Right lobe of liver (tissue), 6 donors: ENCODE measurements around the gene NR1D2. TPM values are rescaled to one million over a fixed set of nuclear protein-coding genes. Genes with fewer than 3 reads are reported as not detected.

Experiments used
- ATAC-seq, 4 donors: fragments of 200-7000 bp; cut with Tn5 transposase; one replicate each; pipeline ENCODE4 v1.9.1; 2020; ENCODE audit warnings: mild to moderate bottlenecking in 4 of 4, moderate library complexity in 4 of 4
- DNase-seq, 3 donors: peaks; one replicate each; pipeline ENCODE4 v3.0.0-alpha.2; 2020
- H3K27ac ChIP-seq, 3 donors: fragments of 200-600 bp; one replicate each; pipeline ENCODE4 v1.8.0; 2022
- H3K27me3 ChIP-seq, 2 donors: fragments of 200-600 bp; one replicate each; pipeline ENCODE4 v1.8.0; 2022
- H3K36me3 ChIP-seq, 4 donors: fragments of 200-600 bp; sonication (generic) in 1 of 4; one replicate each; pipeline versions ENCODE4 v1.5.1 to v1.8.0; 2017 to 2022; ENCODE audit warnings: control low read depth in 1 of 4
- H3K4me1 ChIP-seq, 4 donors: fragments of 200-600 bp; sonication (generic) in 1 of 4; one replicate each; pipeline versions ENCODE4 v1.5.1 to v1.8.0; 2017 to 2022; ENCODE audit warnings: control low read depth in 1 of 4
- H3K4me3 ChIP-seq, 3 donors: fragments of 200-600 bp; one replicate each; pipeline ENCODE4 v1.8.0; 2022
- H3K9me3 ChIP-seq, 4 donors: fragments of 200-600 bp; sonication (generic) in 1 of 4; one replicate each; pipeline versions ENCODE4 v1.5.1 to v1.8.0; 2017 to 2022; ENCODE audit warnings: control low read depth in 1 of 4
- POLR2A ChIP-seq: fragments of 450-650 bp; IDR thresholded peaks from one replicate; pipeline ENCODE4 v1.6.1; 2017; ENCODE audit warnings: antibody characterized with exemption, mild to moderate bottlenecking
- WGBS: methylation state at CpG from one replicate; pipeline ENCODE4 v1.1.6; 2018; ENCODE audit warnings: low coverage, low lambda C conversion rate; ENCODE audit not compliant: insufficient coverage; ENCODE audit errors: missing lambda C conversion rate; 5-methylcytosine and 5-hydroxymethylcytosine counted together
- intact Hi-C, 2 donors: fragments of 100-400 bp; cut with DNase I; formaldehyde crosslinking; loops; one replicate each; pipeline versions ENCODE4 v1.11.2 to v1.14.1; 2022
- total RNA-seq, 6 experiments: library from RNA; depleted of rRNA in 2 of 6; stranded (reverse); fragments of >200 nt in 2 of 6; fragmentation: NEBNext Ultra II Directional in 3 of 6; extraction: Animal tissue kit (Norgen Biotek cat#: 25700) in 3 of 6; gene quantifications; one replicate each; pipeline versions ENCODE4 v1.1.0 to v1.2.4, GENCODE V29; 2016 to 2023
- TF ChIP-seq, protein P1 (sequence below), 4 donors: fragments of 200-600 bp in 3 of 4; fragments of 450-650 bp in 1 of 4; IDR thresholded peaks; one replicate each; pipeline versions ENCODE4 v1.5.1 to v1.8.0; 2016 to 2022; ENCODE audit warnings: antibody characterized with exemption in 4 of 4, mild to moderate bottlenecking in 2 of 4
- donor health status: DM: no; HTN: yes; CAD: no.
- donor health status: DM: no; HTN: no; CAD: no.
- donor health status: DM: no; HTN: no; CAD: no.
- donor health status: DM: no; HTN: yes; CAD: no.
- donor health status: DM: no; HTN: yes; CAD: no.

Gene NR1D2
- total RNA-seq, 6 experiments from 2014 or later, result 13.0 to 34.8 (median 18.2) TPM

DNA sequence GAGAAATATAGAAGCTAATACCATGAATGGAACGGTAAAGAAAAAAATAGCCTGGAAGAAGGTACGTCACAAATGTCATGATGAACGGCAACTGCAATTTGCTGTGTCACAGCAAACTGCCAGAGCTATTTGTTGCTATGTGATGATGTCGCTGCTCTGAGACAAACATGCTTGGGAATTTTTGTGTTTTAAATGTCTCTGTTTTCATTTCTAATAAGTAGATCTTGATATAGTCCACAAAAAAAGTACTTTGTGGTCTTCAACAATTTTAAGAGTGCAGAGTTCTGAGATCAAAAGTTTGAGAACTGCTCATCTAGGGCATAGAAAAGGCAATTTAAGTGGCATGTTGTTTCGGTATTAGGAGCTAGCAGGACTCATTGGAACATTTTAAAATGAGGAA, 4.3 kb upstream of the NR1D2 start:
- H3K36me3 ChIP-seq, result no peaks in the 10 kb centered on the region
- ATAC-seq (no peak), DNase-seq (no peak)
- no peaks in the 10 kb centered on the region for H3K9me3 ChIP-seq
- no peak overlapping the region for H3K4me3 ChIP-seq
- no peaks in the 10 kb centered on the region for H3K27me3 ChIP-seq
- no peak overlapping the region for H3K27ac ChIP-seq
- intact Hi-C loops, result no loop called here
- 85% methylated on average over 5 of the region's 5 CpGs for WGBS
- H3K4me1 ChIP-seq, result no peaks in the 10 kb centered on the region
- TF ChIP-seq, protein P1, sequence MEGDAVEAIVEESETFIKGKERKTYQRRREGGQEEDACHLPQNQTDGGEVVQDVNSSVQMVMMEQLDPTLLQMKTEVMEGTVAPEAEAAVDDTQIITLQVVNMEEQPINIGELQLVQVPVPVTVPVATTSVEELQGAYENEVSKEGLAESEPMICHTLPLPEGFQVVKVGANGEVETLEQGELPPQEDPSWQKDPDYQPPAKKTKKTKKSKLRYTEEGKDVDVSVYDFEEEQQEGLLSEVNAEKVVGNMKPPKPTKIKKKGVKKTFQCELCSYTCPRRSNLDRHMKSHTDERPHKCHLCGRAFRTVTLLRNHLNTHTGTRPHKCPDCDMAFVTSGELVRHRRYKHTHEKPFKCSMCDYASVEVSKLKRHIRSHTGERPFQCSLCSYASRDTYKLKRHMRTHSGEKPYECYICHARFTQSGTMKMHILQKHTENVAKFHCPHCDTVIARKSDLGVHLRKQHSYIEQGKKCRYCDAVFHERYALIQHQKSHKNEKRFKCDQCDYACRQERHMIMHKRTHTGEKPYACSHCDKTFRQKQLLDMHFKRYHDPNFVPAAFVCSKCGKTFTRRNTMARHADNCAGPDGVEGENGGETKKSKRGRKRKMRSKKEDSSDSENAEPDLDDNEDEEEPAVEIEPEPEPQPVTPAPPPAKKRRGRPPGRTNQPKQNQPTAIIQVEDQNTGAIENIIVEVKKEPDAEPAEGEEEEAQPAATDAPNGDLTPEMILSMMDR (IDR thresholded peaks at IDR 0.05), result no peak
- no peak for TF ChIP-seq POLR2A

DNA sequence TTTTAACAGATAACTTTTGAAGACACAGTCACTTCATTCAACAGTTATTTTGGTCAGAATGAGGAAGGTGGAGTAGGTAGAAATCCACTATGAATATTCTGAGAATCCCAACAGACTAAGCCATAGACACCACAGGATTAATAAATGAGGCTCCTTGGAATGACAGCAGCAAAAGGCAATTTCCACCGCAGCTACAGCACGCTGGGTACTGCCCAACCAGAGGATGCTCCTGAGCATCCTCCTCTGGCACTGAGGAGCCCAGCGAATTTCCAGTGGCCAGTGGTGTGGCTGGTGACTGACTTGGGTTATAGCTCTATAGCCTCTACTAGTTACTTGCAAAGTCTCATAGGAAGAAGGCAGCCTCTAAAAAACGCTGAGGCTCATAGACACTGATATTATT, 3.6 kb upstream of the NR1D2 start:
- ATAC-seq (no peak), DNase-seq (no peak)
- Histone ChIP-seq H3K9me3 (no peaks in the 10 kb centered on the region), H3K4me1 (peaks cover 0 to under 1% (median 0%) of the 10 kb centered on the region in 4 donors), H3K27ac (no peak overlapping the region), H3K4me3 (no peak overlapping the region), H3K36me3 (no peaks in the 10 kb centered on the region), H3K27me3 (no peaks in the 10 kb centered on the region)
- 88% methylated on average over 4 of the region's 4 CpGs for WGBS
- intact Hi-C loops, result no loop called here
- no peak for TF ChIP-seq POLR2A
- TF ChIP-seq, protein P1 (IDR thresholded peaks at IDR 0.05), result no peak

DNA sequence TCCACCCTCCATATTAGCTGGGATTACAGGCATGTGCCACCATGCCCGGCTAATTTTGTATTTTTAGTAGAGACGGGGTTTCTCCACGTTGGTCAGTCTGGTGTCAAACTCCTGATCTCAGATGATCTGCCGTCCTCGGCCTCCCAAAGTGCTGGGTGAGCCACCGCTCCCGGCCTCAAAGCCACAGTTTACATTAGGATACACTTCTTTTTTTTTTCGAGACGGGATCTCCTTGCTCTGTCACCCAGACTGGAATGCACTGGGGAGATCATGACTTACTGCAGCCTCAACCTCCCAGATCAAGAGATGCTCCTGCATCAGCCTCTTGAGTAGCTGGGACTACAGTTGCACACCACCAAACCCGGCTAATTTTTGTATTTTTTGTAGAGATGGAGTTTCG, 2.5 kb upstream of the NR1D2 start:
- no peak for ATAC-seq
- intact Hi-C loops, result no loop called here
- peaks cover 0 to 12% (median 6%) of the 10 kb centered on the region in 4 donors for H3K4me1 ChIP-seq
- H3K27me3 ChIP-seq, result no peaks in the 10 kb centered on the region
- H3K9me3 ChIP-seq, result no peaks in the 10 kb centered on the region
- DNase-seq, result no peak
- TF ChIP-seq, protein P1 (IDR thresholded peaks at IDR 0.05), result no peak
- no peak for TF ChIP-seq POLR2A
- H3K27ac ChIP-seq, result no peak overlapping the region
- 85% methylated on average over 7 of the region's 11 CpGs for WGBS
- no peaks in the 10 kb centered on the region for H3K36me3 ChIP-seq
- no peak overlapping the region for H3K4me3 ChIP-seq

DNA sequence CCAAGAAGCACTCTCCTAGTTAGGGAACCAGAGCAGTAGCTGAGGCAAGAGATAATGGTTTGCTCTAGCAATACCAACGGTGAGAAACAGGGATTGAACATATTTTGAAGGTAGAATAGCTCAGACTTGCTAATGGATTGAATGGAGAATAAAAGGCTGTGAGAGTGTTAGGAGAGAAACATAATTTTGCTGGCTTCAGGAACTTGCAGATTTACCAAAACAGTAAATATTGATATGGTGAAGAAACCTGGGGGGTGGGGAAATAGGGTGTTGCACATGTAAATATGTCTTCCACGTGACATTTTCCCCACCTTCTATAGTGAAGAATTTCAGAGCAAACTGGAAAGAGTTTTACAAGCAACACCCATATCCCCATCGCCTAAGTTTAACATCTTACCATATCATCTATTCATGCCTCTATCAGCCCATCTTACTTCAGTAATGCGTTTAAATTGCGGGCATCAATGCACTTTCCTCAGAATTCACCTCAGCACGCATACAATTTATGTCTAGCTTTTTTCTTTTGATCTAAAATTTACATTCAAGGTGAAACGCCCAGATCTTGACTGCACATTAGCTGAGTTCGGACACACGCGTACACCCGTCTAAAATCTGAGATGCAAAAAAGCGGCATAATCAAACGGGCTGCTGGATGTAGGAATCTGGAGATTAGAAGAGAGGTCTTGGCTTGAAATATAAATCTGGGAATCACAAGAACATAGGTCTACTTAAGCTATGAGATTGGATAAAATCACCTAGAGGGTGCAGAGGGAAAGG, 891 bp upstream of the NR1D2 start:
- H3K27ac ChIP-seq, result peak overlapping the region; percentile 92 to 100 (median 96)
- ATAC-seq, result no peak
- TF ChIP-seq POLR2A, result no peak
- TF ChIP-seq, protein P1 (IDR thresholded peaks at IDR 0.05), result no peak
- intact Hi-C loops, result no loop called here
- H3K36me3 ChIP-seq, result no peaks in the 10 kb centered on the region
- 8% methylated on average over 13 of the region's 13 CpGs for WGBS
- DNase-seq, result no peak
- peaks cover 0 to 28% (median 10%) of the 10 kb centered on the region in 4 donors for H3K4me1 ChIP-seq
- H3K27me3 ChIP-seq, result no peaks in the 10 kb centered on the region
- no peaks in the 10 kb centered on the region for H3K9me3 ChIP-seq
- peak overlapping the region; percentile 52 to 82 (median 61) for H3K4me3 ChIP-seq
